Panc1 (cell line): ENCODE measurements around the gene FAM131B. TPM values are rescaled to one million over a fixed set of nuclear protein-coding genes. Genes with fewer than 3 reads are reported as not detected.

ENCODE experiments used
- ATAC-seq: fragments of 200-7000 bp; cut with Tn5 transposase; 2 replicates; pipeline ENCODE4 v1.9.1; 2020; ENCODE audit warnings: mild to moderate bottlenecking, moderate library complexity
- BruUV-seq: library from RNA; stranded (reverse); fragments of 400-500 nt; replicated peaks from 2 replicates; lab custom pipeline; 2021; lab: Mats Ljungman, UMichigan
- CTCF ChIA-PET: fragments of 300-600 bp; sonication (Branson Sonifier 250); formaldehyde crosslinking; loops from one replicate; lab custom pipeline; 2022; ENCODE audit warnings: antibody characterized with exemption; lab: Charles Lee
- POLR2A ChIA-PET: fragments of 300-600 bp; sonication (Branson Sonifier 250); formaldehyde crosslinking; loops from one replicate; lab custom pipeline; 2022; ENCODE audit warnings: antibody characterized with exemption; lab: Charles Lee
- DNase-seq: peaks from one replicate; pipeline ENCODE4 v3.0.0-alpha.2; 2010; ENCODE audit warnings: low read depth, low spot score
- H3K27ac ChIP-seq: 2 replicates; pipeline ENCODE4 v1.5.1; 2011; ENCODE audit warnings: mild to moderate bottlenecking, low read length, inconsistent platforms
- H3K27me3 ChIP-seq: fragments of 200-500 bp; sonication (Bioruptor generic); 2 replicates; pipeline ENCODE4 v1.6.0; 2014; ENCODE audit warnings: low read length, inconsistent platforms; ENCODE audit not compliant: control insufficient read depth, insufficient read depth
- H3K36me3 ChIP-seq: fragments of 200-500 bp; sonication (Bioruptor generic); 2 replicates; pipeline ENCODE4 v1.5.1; 2014; ENCODE audit warnings: inconsistent platforms, mild to moderate bottlenecking, low read length, moderate library complexity; ENCODE audit not compliant: control insufficient read depth, insufficient read depth
- H3K4me1 ChIP-seq: 2 replicates; pipeline ENCODE4 v1.5.1; 2011; ENCODE audit warnings: inconsistent platforms, mild to moderate bottlenecking, low read length, moderate library complexity; ENCODE audit not compliant: control insufficient read depth, insufficient read depth
- H3K4me3 ChIP-seq, 2 experiments: 2 replicates each; pipeline ENCODE4 v1.5.1; 2011 to 2012; ENCODE audit warnings: low read depth in 2 of 2, low read length in 2 of 2, mild to moderate bottlenecking in 2 of 2, inconsistent platforms in 1 of 2, moderate library complexity in 1 of 2
- H3K9me3 ChIP-seq: fragments of 200-500 bp; sonication (Bioruptor generic); 2 replicates; pipeline ENCODE4 v1.5.1; 2014; ENCODE audit warnings: low read depth, mild to moderate bottlenecking, inconsistent platforms, low read length, moderate library complexity; ENCODE audit not compliant: control insufficient read depth, insufficient read depth
- CTCF ChIP-seq: fragments of 450-650 bp; IDR thresholded peaks from 2 replicates; pipeline ENCODE4 v1.5.1; 2017; ENCODE audit warnings: mild to moderate bottlenecking
- POLR2AphosphoS5 ChIP-seq: IDR thresholded peaks from 2 replicates; pipeline ENCODE4 v1.6.1; 2012; ENCODE audit warnings: mild to moderate bottlenecking, low read depth, low read length, moderate library complexity
- REST ChIP-seq, 2 experiments: IDR thresholded peaks; 2 replicates each; pipeline ENCODE4 v1.6.1; 2011 to 2012; ENCODE audit warnings: low read depth in 2 of 2, control low read depth in 1 of 2, low read length in 1 of 2, mild to moderate bottlenecking in 1 of 2, moderate library complexity in 1 of 2; ENCODE audit not compliant: insufficient read depth in 1 of 2
- SIN3A ChIP-seq: IDR thresholded peaks from 2 replicates; pipeline ENCODE4 v1.6.1; 2012; ENCODE audit warnings: low read depth, mild to moderate bottlenecking, low read length, moderate library complexity, borderline replicate concordance; ENCODE audit not compliant: insufficient read depth
- TCF7L2 ChIP-seq: IDR thresholded peaks from 2 replicates; pipeline ENCODE4 v1.6.1; 2011; ENCODE audit warnings: mild to moderate bottlenecking, low read depth, low read length, inconsistent platforms
- in situ Hi-C: cut with HindIII; loops from 2 replicates; pipeline ENCODE4 v1.10.0; 2016; ENCODE audit warnings: low sequenced_read_pairs, low pct_unique_long_range_greater_than_20kb
- intact Hi-C: fragments of 100-400 bp; cut with micrococcal nuclease; formaldehyde crosslinking; loops from one replicate; pipeline ENCODE4 v1.10.0; 2022; ENCODE audit not compliant: unreplicated experiment
- total RNA-seq: library from RNA; stranded (reverse); gene quantifications from one replicate; pipeline ENCODE4 v1.2.1, GENCODE V29; 2021; ENCODE audit not compliant: unreplicated experiment

FAM131B gene
- total RNA-seq, 1 experiment from 2014 or later, result 1.5 TPM

- intact Hi-C loops, result no loop called here
- Histone ChIP-seq H3K27me3 (no peaks in the 10 kb centered on the region; the same call in 1 of the 2 replicates), H3K9me3 (no peaks in the 10 kb centered on the region), H3K4me3 (no peak overlapping the region), H3K4me1 (no peaks in the 10 kb centered on the region), H3K27ac (no peak overlapping the region), H3K36me3 (no peaks in the 10 kb centered on the region)
- no TSS peak for BruUV-seq
- ATAC-seq (no peak), DNase-seq (no peak)
- in situ Hi-C loops, result no loop called here
- POLR2A ChIA-PET, result no interaction called here
- TF ChIP-seq SIN3A (no peak), TCF7L2 (no peak), REST (IDR thresholded peaks at IDR 0.05; ENCODE audit: insufficient read depth in 1 of 2, low read depth in 2 of 2, low read length in 1 of 2) (no peak), POLR2AphosphoS5 (no peak), CTCF (no peak)
- CTCF ChIA-PET, result no interaction called here
Measured at GRCh38 chr7:143320620-143321019, 41.9 kb downstream of the FAM131B start.

- CTCF ChIA-PET, result no interaction called here
Measured at GRCh38 chr7:143318661-143319060, 43.9 kb downstream of the FAM131B start.

More at GRCh38 chr7:143318661-143319060, 43.9 kb downstream of the FAM131B start:
- DNase-seq (no peak), ATAC-seq (no peak)
- POLR2A ChIA-PET, result no interaction called here
- no peaks in the 10 kb centered on the region for H3K36me3 ChIP-seq
- H3K27ac ChIP-seq, result no peak overlapping the region
- no TSS peak for BruUV-seq
- H3K9me3 ChIP-seq, result no peaks in the 10 kb centered on the region
- intact Hi-C loops (no loop called here), in situ Hi-C loops (no loop called here)
- no peak overlapping the region for H3K4me3 ChIP-seq
- H3K4me1 ChIP-seq, result no peaks in the 10 kb centered on the region
- no peaks in the 10 kb centered on the region for H3K27me3 ChIP-seq
- TF ChIP-seq TCF7L2 (no peak), POLR2AphosphoS5 (no peak), CTCF (no peak), REST (IDR thresholded peaks at IDR 0.05; ENCODE audit: insufficient read depth in 1 of 2, low read depth in 2 of 2, low read length in 1 of 2) (no peak), SIN3A (no peak)
